Pancreas (tissue), 10 donors: ENCODE data around the gene LDLRAD1. TPM values are rescaled to one million over a fixed set of nuclear protein-coding genes. Genes with fewer than 3 reads are reported as not detected.
"Not testable (repeated sequence)": the region's sequence is repeated elsewhere in the genome, so short reads cannot be mapped to it uniquely, and the experiment has no call there.

ENCODE experiments used
- ATAC-seq, 4 donors: fragments of 200-7000 bp; cut with Tn5 transposase; one replicate each; pipeline versions ENCODE4 v1.8.0 to v1.9.1; 2020; ENCODE audit warnings: mild to moderate bottlenecking in 4 of 4, moderate library complexity in 4 of 4
- DNase-seq, 6 donors: peaks; one replicate each; pipeline ENCODE4 v3.0.0-alpha.2; 2020
- FAIRE-seq: peaks from 2 replicates; lab custom pipeline; 2012; peaks lifted over from hg19 to GRCh38; lab: Jason Lieb, UNC
- H3K27ac ChIP-seq, 4 donors: fragments of 200-600 bp; sonication (generic); 1 replicate in 3 of 4; 2 replicates in 1 of 4; pipeline versions ENCODE4 v1.5.0 to v1.8.0; 2020
- H3K27me3 ChIP-seq, 4 donors: fragments of 200-600 bp; one replicate each; pipeline ENCODE4 v1.8.0; 2021
- H3K36me3 ChIP-seq, 3 donors: fragments of 200-600 bp; sonication (generic) in 1 of 3; one replicate each; pipeline versions ENCODE4 v1.5.0 to v1.8.0; 2020 to 2021
- H3K4me1 ChIP-seq, 3 donors: fragments of 200-600 bp; one replicate each; pipeline ENCODE4 v1.8.0; 2021
- H3K4me3 ChIP-seq, 4 donors: fragments of 200-600 bp; sonication (generic) in 2 of 4; one replicate each; pipeline versions ENCODE4 v1.5.0 to v1.8.0; 2020 to 2021
- H3K9me3 ChIP-seq, 4 donors: fragments of 200-600 bp; one replicate each; pipeline ENCODE4 v1.8.0; 2021
- WGBS, 2 donors: extraction: QIAGEN DNeasy Blood & Tissue Kit; methylation state at CpG; one replicate each; pipeline ENCODE4 v1.1.7; 2013; 5-methylcytosine and 5-hydroxymethylcytosine counted together
- intact Hi-C, 3 donors: fragments of 100-400 bp; cut with DNase I; formaldehyde crosslinking; loops; one replicate each; pipeline versions ENCODE4 v1.11.1 to v1.14.2; 2022
- polyA plus RNA-seq, 2 donors: library from polyadenylated mRNA; stranded (reverse); fragments of 200-250 nt; gene quantifications; one replicate each; pipeline ENCODE4 v1.2.3, GENCODE V29; 2013
- total RNA-seq, 6 donors: library from RNA; stranded (reverse); fragmentation: NEBNext Ultra II Directional in 4 of 6; extraction: Animal tissue kit (Norgen Biotek cat#: 25700) in 4 of 6; gene quantifications; one replicate each; pipeline versions ENCODE4 v1.2.1 to v1.2.4, GENCODE V29; 2021 to 2023
- TF ChIP-seq, protein P1 (sequence below), 4 donors: fragments of 200-600 bp; sonication (generic) in 3 of 4; IDR thresholded peaks; one replicate each; pipeline versions ENCODE4 v1.5.0 to v1.8.0; 2021; ENCODE audit warnings: antibody characterized with exemption in 4 of 4
- donor health status: healthy with polysubstance abuse.
- donor health status: DM: no; HTN: no; CAD: no; lungs with moderate emphysema.
- donor health status: DM: no; HTN: no; CAD: no.
- donor health status: control.
- donor health status: control.
- donor health status: Bipolar disorder and iron deficiency.
- donor health status: DM: yes; HTN: yes; CAD: no.
- donor health status: DM: no; HTN: no; CAD: no.
- donor health status: DM: no; HTN: no; CAD: no.
- donor health status: DM: yes; HTN: yes; CAD: no.

LDLRAD1 gene
- total and polyA plus RNA-seq, 8 donors = 0.08 to 0.29 (median 0.19) TPM; not detected in 3

DNA sequence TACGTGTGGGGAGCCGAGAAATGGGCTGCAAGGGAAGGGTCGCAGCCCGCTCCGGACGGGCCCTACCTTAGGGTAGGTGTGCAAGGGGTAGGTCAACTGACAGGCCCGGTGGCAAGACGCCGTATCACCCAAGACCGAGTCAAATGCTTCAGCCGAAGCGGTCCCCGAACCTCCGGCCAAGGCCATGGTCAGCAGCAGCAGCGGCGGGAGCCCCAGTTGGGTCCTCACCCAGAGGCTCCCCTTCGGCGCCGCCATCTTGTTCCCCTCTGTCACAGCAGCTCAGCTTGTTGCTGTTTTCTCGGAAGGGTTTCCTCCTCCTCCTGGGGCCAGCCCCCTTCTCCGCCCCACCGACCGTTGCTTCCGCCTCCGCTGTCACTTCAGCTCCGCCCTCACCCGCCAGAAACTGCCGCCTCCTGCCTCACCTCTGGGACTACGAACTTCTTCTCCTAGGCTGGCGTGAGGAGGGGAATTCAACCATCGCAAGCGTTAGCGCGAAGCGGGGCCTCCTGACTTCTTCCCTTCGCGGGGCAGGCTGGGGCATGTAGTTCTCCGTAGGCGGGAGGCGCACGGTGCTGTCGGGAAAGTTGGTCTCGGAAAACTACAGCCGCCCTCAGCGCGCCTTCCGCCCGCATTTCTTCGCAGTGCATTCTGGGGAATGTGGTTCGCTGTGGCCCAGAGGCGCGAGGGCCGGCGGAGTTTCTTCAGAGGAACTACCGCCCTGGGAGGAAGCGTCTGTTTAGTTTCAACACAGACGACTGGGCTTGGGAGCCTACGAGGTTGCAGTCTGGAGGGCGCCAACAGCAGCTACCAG, 35.2 kb upstream of the LDLRAD1 start, which contains the start of the genes TCEANC2 and TMEM59:
Gene TCEANC2 (plus strand): TSS at position 675 of the 811 bp plus-strand sequence. CDS start 815 bp downstream, outside the sequence.
Gene TMEM59 (minus strand): TSS at position 271 of the 811 bp plus-strand sequence. CDS start 16 bp downstream, at position 255.
- FAIRE-seq (peak; percentile 92), DNase-seq (peak; percentile 94 to 99 (median 97)), ATAC-seq (peak; percentile 91 to 96 (median 94))
- H3K27me3 ChIP-seq = no peaks in the 10 kb centered on the region
- intact Hi-C loops = no loop called here
- no peaks in the 10 kb centered on the region for H3K9me3 ChIP-seq
- WGBS, 2 donors = 0% methylated on average over 55 to 59 of the region's 59 CpGs
- peaks cover 7 to 42% (median 8%) of the 10 kb centered on the region in 3 donors for H3K4me1 ChIP-seq
- H3K36me3 ChIP-seq = no peaks in the 10 kb centered on the region
- H3K27ac ChIP-seq = peak within 1 kb of the TSS; percentile 91 to 98 (median 92)
- peak within 1 kb of the TSS; percentile 68 to 93 (median 84) for H3K4me3 ChIP-seq
- TF ChIP-seq, protein P1, sequence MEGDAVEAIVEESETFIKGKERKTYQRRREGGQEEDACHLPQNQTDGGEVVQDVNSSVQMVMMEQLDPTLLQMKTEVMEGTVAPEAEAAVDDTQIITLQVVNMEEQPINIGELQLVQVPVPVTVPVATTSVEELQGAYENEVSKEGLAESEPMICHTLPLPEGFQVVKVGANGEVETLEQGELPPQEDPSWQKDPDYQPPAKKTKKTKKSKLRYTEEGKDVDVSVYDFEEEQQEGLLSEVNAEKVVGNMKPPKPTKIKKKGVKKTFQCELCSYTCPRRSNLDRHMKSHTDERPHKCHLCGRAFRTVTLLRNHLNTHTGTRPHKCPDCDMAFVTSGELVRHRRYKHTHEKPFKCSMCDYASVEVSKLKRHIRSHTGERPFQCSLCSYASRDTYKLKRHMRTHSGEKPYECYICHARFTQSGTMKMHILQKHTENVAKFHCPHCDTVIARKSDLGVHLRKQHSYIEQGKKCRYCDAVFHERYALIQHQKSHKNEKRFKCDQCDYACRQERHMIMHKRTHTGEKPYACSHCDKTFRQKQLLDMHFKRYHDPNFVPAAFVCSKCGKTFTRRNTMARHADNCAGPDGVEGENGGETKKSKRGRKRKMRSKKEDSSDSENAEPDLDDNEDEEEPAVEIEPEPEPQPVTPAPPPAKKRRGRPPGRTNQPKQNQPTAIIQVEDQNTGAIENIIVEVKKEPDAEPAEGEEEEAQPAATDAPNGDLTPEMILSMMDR (IDR thresholded peaks at IDR 0.05) = no peak

DNA sequence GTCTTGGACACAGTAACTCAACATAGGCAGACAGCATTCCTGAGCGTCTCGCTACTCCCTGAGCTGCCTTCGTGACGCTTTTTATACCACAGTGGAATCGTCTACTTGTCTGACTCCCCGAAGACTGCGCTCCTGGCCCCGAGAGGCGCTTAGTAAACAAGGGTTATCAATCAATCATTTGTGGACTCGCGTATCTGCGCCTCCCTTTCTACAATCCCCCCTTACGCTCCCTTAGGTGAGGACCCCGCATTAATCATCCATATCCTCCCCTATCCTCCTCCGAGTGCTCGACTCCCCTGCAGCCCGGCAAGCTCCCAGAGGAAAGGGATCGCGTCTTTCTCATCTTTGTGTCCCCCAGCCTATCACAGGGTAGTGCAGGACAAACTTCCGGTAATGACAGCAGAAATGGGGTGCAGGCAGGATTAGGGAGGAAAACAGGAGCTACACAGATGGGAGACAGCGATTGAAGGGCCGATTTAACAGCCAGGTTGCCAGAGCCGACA, 34.5 kb upstream of the LDLRAD1 start:
- H3K27me3 ChIP-seq = no peaks in the 10 kb centered on the region
- FAIRE-seq (no peak), DNase-seq (peak in 3 of 6 donors; percentile 18 to 33 (median 30)), ATAC-seq (peak; percentile 14 to 36 (median 30))
- peaks cover 12 to 48% (median 12%) of the 10 kb centered on the region in 3 donors for H3K4me1 ChIP-seq
- H3K9me3 ChIP-seq = no peaks in the 10 kb centered on the region
- H3K4me3 ChIP-seq = peak overlapping the region; percentile 68 to 93 (median 84)
- H3K27ac ChIP-seq = peak overlapping the region; percentile 91 to 98 (median 92)
- H3K36me3 ChIP-seq = no peaks in the 10 kb centered on the region
- intact Hi-C loops = no loop called here
- 0% methylated on average over 23 of the region's 23 CpGs for WGBS, 2 donors
- TF ChIP-seq, protein P1 (IDR thresholded peaks at IDR 0.05) = no peak

DNA sequence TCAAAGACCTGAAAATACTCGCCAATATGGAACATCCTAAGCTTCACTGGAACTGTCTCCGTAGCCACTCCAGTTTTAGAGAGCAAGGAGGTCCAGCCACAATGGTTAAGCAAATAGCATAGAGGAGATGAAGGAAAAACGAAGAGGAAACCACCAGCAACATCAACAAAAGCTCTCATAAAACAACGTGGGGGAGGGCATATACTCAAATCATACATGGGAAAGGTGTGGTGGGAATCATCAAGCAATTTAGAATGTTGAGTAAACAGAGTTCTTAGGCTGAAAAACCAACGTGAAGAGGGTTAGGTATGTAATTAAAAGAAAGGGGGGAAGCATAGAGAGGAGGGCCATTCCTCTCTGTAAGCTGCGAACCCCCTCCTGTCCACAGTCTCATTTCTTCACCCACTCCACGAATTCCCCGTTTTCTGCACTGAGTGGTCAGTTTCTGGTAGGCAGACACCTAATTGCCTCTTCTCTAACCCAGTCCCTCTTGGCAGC, 34.0 kb upstream of the LDLRAD1 start:
- no peaks in the 10 kb centered on the region for H3K36me3 ChIP-seq
- no peak for FAIRE-seq
- DNase-seq = no peak
- peak overlapping the region; percentile 91 to 98 (median 92) for H3K27ac ChIP-seq
- peaks cover 16 to 53% (median 17%) of the 10 kb centered on the region in 3 donors for H3K4me1 ChIP-seq
- 1 to 2% methylated on average over 8 of the region's 8 CpGs for WGBS, 2 donors
- no peaks in the 10 kb centered on the region for H3K9me3 ChIP-seq
- H3K27me3 ChIP-seq = no peaks in the 10 kb centered on the region
- no peak for ATAC-seq
- peak overlapping the region; percentile 68 to 93 (median 84) for H3K4me3 ChIP-seq
- TF ChIP-seq, protein P1 (IDR thresholded peaks at IDR 0.05) = no peak
- intact Hi-C loops = no loop called here

DNA sequence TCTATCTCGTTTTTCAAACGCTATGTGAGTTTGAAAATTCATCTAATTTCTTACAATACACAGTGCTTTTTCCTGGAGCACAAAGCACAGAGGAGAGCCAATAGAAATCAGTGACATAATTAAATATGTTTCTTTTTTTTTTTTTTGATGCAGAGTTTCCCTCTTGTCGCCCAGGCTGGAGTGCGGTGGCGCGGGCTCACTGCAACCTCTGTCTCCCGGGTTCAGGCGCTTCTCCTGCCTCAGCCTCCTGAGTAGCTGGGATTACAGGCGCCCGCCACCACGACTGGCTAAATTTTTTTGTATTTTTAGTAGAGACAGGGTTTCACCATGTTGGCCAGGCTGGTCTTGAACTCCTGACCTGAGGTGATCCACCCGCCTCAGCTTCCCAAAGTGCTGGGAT, 32.4 kb upstream of the LDLRAD1 start:
- H3K4me3 ChIP-seq, H3K27ac ChIP-seq, intact Hi-C loops, H3K36me3 ChIP-seq, H3K9me3 ChIP-seq, FAIRE-seq, DNase-seq, ATAC-seq, H3K27me3 ChIP-seq: not testable (repeated sequence)
- peaks cover 17 to 57% (median 19%) of the 10 kb centered on the region in 3 donors for H3K4me1 ChIP-seq
- WGBS, 2 donors = 95 to 96% methylated on average over 12 of the region's 12 CpGs
